ENCODE measurements around the gene WDR1.

The WDR1 gene, protein sequence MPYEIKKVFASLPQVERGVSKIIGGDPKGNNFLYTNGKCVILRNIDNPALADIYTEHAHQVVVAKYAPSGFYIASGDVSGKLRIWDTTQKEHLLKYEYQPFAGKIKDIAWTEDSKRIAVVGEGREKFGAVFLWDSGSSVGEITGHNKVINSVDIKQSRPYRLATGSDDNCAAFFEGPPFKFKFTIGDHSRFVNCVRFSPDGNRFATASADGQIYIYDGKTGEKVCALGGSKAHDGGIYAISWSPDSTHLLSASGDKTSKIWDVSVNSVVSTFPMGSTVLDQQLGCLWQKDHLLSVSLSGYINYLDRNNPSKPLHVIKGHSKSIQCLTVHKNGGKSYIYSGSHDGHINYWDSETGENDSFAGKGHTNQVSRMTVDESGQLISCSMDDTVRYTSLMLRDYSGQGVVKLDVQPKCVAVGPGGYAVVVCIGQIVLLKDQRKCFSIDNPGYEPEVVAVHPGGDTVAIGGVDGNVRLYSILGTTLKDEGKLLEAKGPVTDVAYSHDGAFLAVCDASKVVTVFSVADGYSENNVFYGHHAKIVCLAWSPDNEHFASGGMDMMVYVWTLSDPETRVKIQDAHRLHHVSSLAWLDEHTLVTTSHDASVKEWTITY

DNA sequence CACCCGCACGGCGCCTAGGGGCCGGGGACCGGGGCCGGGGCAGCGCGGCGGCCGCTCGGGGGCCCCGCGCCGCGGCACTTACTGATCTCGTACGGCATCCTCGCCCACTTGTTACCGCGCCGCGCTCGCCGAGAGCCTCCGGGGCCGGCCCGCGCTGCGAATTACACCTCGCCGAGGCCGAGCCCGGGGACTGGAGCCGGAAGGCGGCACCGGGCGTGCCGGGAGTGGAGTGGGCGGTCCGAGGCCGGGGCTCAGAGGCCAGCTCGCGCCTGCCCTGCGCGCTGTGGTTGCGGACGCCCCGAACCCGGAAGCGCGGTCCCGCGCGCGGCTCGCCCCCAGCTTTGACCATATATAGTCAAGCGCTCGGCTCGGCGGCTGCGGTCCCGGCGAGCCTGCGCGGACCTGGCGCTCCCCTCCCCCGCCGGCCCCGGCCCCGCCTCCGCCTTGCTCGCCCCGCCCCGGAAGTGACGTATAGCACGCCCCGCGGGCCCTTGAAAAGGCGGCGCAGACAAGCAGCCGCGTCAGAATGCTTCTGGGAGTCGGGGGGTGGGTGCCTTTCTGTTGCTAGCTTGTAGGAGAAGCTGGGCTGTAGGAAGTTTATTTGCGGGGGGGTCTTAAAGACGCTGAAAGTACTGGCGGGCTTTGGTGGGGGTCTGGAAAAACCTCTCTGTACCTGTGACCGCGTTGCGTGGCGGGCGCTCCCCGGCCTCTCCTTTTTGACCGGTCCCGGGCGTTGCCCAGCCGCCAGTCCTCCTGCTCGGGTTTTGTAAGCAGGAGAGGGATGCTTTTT, at the start of gene WDR1:
Gene WDR1, minus strand, starts transcription at position 231 of the 790 bp plus-strand sequence. Its CDS starts 133 bp downstream, at position 98.
- DNase-seq, result peak; percentile 86 to 90

DNA sequence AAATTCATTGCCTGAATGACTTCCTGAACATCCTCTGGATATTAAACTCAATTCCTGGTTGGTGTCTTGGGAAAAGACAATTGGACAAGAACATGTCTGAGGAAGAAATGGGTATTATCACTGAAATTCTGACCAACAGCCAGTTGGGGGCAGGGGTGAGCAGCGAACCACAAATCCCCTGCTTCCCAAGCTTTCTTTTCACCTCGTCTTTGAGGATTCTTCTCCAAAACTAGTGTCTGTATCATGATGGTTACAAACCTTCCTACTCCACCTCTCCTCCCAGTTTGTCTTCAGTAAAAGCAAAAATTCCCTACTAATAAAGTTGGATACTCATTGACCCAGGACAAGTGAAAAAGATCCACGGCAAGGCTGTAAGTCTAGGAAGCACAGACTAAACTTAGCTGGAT, 48.3 kb upstream of the WDR1 start:
- DNase-seq, result peak; percentile 16 to 34

DNA sequence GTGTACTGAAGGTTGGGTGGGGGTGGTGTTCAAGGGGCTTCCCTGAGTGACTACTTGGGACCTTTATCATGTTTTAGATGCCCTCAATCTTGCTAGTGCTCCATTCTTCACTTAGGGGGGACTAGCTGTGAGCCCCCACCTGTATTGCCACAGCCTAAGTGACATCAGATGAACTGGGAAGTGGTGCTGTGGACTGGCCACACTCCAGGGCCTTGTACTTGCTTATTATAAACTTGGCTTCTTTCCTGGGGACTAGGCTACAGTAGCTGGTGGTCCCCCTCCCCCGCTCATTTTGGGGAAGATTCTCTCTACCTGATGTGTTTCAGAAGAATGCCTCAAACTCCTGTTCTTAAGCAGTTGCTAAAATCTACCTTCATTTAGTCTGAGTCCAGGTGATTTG, 46.7 kb upstream of the WDR1 start:
- DNase-seq, result no peak

DNA sequence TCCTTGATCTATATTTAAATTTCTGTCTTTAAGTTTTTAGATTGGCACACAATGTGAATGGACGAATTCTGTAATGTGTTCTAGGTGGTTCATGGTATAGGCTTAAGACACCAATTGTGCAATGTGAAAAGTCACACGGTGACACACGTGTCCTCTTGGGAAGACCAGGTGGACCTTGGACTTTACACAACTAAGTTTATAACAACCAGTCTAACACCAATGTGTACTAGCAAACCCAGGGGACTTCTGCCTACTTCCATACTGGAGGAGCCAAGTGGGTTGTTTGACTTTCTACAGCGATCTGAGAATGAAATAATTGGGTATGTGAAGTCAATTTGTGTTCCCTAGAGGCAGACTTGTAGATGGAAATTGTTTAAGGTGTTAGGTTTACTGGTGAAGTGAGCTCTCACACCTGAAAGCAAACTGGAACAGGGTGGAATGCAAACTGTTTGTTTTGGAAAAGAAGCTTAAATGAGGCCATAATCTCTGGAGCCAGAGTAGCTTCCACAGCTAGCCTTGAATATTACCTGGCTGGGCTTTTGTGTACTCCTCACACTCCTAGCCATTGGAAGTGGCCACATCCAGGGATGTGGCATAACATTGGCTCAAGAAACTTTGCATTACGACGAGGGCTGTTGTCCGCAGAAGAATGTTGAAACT, 45.9 kb upstream of the WDR1 start:
- DNase-seq, result no peak

DNA sequence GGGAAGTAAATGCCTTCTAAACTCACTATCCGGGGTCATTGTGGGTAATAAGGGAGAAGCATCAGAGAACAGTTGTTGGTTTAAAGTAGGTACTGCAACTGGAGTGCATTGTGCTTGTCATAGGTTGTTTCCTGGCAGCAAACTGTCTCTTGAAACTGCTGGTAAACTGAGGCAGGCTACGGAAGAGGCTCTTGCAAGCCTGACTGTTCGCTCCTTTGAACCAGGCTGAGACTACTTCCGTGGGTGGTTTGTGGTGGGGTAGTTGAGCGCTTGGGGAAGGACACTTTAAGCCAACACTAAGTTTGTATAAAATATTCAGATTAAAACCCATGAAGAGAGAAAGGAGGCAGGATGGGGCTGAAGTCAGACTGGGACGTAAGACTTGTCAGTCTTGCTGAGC, 45.2 kb upstream of the WDR1 start:
- peak; percentile 18 to 31 for DNase-seq

DNA sequence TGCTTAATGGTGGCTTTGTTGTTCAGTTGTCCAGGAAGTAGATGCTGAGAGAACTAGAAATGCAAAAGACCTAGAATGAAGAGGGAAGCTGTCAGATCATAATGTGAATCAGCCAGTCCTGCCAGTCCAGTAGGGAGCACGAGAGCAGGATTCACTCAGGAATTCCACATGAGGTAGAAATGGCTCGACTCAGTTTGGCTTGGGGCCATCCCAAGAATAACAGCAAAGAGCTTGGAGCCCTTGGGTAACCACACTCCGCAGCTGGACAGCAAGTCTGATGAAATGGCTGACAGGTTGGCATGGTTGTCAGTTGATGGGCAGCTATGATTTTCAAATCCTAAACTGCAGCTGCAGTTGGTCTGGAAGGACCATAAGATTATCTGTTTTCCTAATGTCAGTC, 44.5 kb upstream of the WDR1 start:
- no peak for DNase-seq

DNA sequence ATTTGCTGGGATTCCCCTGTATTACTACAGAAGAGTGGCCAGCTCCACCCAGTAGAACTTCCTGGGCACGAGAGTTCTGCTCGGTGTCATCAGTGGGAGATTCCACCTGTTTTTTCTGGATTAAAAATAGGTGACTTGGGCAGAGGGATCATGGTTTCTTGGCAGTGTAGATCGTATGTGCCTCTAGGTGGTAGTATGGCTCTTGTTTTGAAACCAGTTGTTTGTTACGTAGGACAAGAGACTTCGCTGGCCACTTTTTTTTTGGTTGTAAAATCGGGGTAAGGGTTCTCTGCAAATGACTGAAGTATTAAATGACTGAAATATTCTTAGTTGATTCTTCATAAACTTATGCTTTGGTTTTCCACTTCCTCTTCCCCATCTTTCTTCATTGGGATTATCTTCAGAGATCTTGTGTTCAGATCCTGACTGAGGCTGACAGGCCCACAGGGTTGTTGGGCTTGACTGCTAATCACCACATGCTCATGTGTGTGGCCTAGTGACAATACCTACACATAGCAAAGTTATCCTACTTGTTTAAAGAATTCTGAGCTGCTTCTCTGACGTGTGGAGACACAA, 43.8 kb upstream of the WDR1 start:
- no peak for DNase-seq

DNA sequence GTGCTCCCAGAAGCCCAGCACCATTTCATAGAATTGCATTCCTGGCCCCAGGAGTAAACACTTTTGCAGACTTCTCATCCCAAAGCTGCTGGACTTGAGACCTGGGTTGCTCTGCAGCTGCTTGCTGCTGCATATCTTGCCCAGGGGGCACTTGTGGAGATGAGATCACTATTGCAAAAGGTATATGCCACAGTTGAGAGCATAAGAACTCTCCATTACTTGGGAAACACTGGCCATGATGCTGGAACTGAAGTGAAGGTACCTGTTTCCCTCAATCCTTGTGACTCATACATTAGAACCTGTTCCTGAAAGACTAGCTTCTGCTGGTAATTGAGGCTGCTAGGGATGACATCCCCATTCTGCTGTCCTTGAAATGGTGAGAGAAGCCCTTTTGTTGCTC, 43.1 kb upstream of the WDR1 start:
- no peak for DNase-seq

DNA sequence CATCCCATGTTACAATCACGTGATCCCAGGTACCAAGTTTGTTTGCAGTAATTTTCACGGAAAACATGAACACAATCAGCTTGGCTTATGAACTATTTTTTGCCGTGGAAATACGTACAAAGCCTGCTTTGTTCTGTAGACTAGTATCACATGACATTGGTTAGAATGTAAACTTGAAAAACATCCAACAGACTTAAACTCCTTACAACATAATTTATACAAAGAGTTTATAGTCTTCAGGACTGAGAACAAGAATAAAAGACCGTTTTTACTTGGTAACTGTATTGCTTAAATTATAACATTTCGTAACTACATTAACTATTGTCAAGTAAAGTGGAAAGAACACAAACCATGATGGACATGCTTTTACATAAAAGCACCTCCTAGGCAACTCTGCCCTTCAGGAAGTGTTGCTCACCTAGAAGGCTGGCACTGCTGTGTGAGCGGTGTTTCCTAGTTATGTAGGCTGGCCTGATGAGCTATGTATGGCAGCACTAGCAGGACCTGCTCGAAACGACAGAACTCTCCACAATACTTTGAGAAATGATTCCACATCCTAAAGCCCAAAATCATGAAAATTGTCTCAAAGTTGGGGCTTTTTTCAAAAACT, 41.8 kb upstream of the WDR1 start:
- DNase-seq, result no peak

DNA sequence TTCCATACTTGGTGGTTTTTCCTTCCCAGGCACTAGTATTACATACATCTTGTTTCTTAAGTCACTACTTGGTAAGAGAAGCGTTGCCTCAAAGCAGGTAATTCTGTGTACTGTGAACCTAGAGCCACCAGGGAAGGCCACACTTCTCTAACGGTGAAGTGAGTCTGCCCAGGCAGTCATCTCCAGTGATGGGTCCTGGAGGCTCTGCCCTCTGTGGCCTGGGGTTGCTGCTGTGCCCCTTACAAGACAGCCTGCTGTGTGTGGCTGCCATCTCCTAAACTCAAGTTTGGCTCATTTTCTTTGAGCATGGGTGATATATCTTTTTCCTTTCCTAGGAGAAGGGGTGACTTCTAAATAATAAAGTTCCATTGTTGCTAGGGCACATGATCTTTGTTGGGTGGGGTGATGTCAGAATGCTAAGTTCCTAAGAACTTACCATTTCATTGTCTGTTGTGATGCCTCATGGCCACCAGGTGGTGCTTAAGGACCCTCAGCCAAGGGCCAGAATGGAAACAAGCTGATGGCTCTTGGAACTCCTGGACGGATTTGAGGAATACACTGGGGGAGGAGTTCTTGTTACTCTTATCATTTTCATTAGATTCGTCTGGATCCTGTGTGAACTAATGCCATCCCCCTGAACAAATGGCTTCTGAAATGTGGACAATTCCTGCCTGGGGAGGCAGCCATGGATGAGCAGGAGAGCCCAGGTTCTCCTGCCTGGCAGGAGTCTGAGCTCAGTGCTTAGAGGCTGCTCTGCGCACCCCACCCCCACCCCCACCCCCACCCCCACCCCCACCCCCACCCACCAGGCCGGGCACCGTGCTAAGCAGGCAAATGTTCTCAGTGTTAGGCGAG, 41.1 kb upstream of the WDR1 start:
- peak; percentile 27 to 47 for DNase-seq

DNA sequence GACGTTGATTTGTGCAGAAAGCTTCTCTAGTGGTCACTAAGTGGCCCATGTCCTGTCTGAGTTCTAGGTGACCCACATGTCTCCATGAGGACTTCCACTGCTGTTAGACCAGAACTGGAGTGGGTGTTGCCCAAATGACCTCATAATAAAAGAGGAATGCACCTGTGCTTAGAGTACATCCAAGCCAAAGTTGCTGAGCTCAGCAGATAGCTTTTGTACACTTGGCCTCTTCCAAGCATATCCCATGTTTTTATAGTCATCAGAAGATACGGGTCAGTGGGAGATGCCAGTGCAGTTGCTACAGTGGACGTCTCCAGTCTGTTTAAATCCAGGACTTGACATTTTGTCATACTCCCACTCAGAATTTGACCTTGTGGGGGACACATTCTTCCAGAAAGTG, 37.6 kb upstream of the WDR1 start:
- no peak for DNase-seq

DNA sequence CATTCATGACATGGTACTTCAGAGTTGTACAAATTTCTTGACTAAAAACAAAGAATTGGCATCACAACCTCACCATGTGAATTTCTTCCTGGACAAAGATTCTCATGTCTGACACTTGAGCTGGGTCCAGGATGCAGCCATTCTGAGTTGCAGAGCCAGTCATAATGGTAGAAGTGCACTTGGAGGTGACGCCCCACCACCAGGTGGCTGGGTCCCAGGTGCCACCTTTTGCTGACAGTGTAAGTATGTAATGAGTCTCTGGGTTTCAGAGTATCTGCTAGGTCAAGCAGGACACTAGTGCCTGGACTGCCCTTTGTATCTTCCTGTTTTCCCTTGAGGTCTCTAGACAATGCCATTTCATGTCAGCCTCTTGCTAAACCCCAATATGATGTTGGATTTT, 36.6 kb upstream of the WDR1 start:
- DNase-seq, result no peak

DNA sequence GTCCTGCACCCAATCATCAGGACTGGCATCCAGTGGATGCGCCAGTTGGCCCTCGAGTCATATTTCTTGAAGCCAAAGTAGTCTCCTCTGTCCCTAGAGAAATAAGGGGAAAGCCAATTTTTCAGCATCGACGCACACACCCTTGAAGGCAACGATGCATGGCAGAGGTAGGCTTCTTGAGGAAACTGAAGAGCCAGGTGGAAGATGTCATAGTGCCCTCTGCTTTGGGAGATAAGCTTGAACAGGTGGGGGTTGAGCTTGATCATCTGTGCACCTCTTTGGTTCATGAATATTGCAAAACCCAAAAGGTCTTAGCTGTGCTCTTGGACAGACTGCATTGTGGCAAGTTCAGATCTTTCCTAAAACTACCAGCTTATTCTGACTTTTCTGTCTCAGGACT, 34.6 kb upstream of the WDR1 start:
- no peak for DNase-seq

DNA sequence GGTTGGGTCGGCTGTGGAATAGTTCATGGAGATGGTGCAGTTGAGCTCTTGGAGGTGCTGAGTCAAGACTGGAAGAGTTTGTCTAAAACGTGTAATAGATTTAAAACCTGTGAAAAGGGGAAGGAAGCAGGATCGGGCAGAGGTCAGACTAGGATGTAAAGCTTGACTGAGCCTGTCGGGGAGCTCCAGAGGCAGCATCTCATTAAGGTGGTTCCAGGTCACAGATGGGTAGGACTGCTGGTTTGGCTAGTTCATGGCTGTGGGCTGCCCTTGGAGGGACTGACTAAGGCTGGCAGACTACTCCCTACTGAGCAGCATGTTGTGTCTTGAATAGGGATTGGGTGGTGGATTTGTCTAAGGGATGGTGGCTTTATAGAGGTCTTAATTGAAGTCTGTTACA, 28.4 kb upstream of the WDR1 start:
- no peak for DNase-seq

DNA sequence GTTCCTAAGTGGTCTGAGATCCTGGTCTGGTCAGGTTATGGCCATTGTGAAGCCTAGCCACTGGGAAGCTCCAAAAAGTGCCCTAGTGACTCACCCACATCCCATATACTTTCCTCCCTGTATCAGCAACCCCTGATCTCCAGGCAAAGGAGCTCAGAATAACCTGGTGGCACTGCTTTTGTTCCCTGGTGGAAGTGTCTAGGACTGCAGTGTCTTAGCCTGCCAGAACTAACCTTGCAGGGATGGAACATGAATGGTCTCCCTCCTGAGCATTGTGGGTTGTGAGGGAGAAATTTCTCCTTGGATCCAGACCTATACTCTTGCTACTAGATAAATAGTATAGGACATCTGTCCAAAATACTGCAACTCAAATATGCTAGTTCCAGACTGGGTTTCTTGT, 27.9 kb upstream of the WDR1 start:
- DNase-seq, result no peak

DNA sequence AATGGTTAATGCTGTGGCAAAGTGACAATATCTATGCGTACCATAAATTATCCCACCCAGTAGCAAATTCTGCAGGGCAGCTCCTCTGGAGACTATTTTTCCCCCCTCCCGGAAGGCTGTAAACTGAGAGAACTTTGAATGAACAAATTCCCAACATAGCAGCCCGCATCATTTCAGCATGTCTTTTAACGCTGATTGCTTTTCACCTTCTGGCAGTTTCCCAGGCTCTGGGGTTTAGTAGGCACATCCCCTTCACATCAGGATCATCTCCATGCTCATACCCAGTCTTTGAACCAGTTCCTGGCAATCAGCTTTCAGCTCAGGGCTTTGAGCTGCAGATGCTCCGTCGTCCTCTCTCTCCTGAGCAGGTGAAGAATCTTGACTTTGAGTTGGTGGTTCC, 26.6 kb upstream of the WDR1 start:
- DNase-seq, result no peak

DNA sequence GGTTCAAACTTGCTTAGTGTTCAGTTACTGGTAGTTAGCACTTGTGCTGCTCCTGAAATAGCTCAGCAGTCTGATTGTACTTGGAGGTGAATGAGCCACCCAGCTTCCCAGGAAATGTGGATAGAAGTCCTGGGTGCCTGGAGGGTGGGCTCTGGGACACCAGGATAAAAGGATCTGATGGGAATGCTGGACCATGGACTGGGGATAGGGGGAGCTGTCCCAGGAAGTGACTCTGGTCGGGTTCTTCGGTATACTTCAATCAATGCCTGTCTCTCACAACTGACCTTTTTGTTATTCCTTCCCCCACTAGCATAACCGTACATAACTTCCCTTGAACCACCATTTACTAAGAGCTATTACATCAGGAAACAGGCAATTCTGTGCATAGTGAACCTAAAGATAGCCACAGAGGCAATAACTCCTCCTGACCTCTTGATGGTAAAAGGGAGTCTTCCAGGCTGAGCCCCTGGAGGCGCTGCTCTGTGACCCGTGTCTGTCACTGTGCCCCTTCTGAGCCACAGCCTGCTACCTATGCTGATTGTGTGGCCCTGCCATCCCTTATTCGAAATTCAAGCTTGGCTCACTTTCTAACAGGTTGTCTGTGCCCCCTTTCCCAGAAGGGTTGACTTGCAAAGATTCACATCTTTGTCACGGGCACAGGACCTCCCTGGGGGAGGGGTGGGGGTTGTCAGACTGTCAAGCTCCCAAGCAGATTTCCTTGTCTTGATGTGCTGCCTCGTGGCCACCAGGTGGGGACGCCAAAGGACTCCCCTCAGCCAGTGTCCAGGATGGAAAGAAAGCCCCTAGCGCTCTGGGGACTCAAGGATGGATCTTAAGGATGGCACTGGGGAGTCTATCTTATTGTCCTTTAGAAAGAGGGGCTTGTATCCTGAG, 24.5 kb upstream of the WDR1 start:
- DNase-seq, result no peak

DNA sequence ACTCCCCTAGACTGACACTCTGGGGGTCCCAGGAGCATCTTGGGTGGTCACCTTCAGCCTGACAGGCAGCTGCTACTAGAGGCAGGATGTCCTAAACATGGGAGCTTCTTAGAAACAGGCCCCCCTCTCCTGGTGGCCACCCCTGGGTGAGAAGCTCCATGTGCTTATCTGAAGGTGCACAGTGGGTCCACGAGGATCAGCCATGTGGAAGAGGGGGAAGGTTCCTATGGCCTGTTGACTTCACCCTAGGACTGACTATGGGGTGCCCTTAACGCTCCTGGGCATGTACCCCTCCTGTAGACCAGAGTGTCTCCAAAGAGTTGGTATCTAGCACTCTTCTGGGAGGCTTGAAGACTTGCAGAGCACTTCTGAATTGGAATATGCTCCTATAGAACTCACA, 22.9 kb upstream of the WDR1 start:
- DNase-seq, result no peak

DNA sequence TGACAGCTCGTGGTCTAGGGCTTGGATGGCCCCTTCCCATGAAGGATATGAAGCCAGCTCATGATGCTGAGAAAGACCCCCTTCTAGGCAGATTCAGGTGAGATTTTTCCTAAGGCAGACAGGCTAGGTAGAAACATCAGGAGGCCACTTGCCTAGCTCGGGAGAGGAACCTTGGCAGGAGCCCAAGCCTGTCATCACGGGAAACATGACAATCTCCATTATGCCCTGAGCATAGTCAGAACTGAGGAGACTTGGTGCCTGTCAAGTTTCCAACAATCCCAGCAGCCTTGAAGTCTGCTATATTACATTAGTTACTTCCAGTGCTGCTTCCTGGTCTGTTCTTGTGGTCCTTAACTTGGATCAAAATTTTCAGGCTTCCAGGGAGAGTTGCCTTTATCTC, 18.7 kb upstream of the WDR1 start:
- DNase-seq, result no peak

DNA sequence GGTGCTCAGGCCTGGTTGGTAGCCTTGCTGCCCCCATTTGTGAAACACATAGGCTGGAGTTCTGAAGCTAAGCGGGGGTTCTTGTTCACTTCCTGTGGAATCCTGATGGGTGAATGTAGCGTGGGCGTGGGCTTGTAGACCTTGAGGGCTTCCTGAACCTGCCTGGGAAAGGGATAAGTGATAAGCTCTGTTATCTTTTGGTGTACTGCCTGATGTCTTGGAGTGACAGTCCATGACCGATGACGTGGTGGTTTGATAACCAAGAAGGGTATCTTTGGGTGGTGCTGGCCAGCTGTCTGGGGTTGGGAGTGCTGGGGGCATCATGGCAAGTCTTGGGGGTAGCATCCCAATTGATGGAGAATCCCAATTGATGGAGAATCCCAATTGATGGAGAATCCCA, 17.5 kb upstream of the WDR1 start:
- DNase-seq, result no peak

DNA sequence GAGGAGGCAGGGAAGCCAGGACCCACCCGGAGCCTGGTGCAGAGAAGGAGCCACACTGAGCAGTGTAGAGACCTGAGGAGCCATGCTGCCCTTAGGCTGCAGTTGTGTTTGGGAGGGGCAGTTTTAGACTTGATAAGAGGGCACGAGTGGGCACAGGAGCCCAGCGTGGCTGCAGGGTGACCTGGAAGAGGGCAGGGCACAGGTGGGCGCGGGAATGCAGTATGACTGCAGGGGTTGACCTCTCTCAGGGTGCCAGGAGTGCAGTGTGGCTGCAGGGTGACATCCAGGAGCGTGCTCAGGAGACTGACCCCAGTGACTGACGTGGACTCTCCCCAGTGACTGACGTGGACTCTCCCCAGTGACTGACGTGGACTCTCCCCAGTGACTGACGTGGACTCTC, 14.6 kb upstream of the WDR1 start:
- no peak for DNase-seq
